Measurements from ENCODE around the gene UVRAG.

GRCh38 chr11:76075716-76076115 is 260.7 kb downstream of the UVRAG start:
- TF ChIP-seq ZNF274 (IDR thresholded peaks at IDR 0.05; ENCODE audit: low read depth, low read length) (no peak), YY1 (IDR thresholded peaks at IDR 0.05; ENCODE audit: insufficient read depth, insufficient read length) (no peak)
